Hepatocyte (in vitro differentiated cells): Measurements from ENCODE around the gene PATE4. TPM values are rescaled to one million over a fixed set of nuclear protein-coding genes. Genes with fewer than 3 reads are reported as not detected.
A peak's percentile ranks its signal among the peaks of the same experiment; 100 is the strongest.

Experiments
- DNase-seq: peaks from one replicate; pipeline ENCODE4 v3.0.0-alpha.2; 2016; ENCODE audit warnings: low spot score
- H2AFZ ChIP-seq: fragments of 200-600 bp; sonication (generic); 2 replicates; pipeline ENCODE4 v1.6.0; 2016; ENCODE audit warnings: antibody characterized with exemption, mild to moderate bottlenecking
- H3K27ac ChIP-seq: fragments of 200-600 bp; sonication (generic); 2 replicates; pipeline ENCODE4 v1.5.1; 2016; ENCODE audit warnings: mild to moderate bottlenecking
- H3K27me3 ChIP-seq: fragments of 200-600 bp; sonication (generic); 2 replicates; pipeline ENCODE4 v1.6.1; 2016
- H3K36me3 ChIP-seq: fragments of 200-600 bp; sonication (generic); replicated peaks from 2 replicates; pipeline ENCODE4 v1.5.1; 2016; ENCODE audit warnings: low read depth; ENCODE audit not compliant: insufficient read depth
- H3K4me1 ChIP-seq: fragments of 200-600 bp; sonication (generic); 2 replicates; pipeline ENCODE4 v1.5.1; 2016; ENCODE audit warnings: mild to moderate bottlenecking, moderate library complexity; ENCODE audit not compliant: insufficient read depth
- H3K4me2 ChIP-seq: fragments of 200-600 bp; sonication (generic); 2 replicates; pipeline ENCODE4 v1.6.0; 2016
- H3K4me3 ChIP-seq: fragments of 200-600 bp; sonication (generic); 2 replicates; pipeline ENCODE4 v1.5.1; 2016; ENCODE audit warnings: mild to moderate bottlenecking
- H3K79me2 ChIP-seq: fragments of 200-600 bp; sonication (generic); 2 replicates; pipeline ENCODE4 v1.6.0; 2017; ENCODE audit warnings: mild to moderate bottlenecking
- H3K9me2 ChIP-seq: fragments of 200-600 bp; sonication (generic); replicated peaks from 2 replicates; pipeline ENCODE4 v1.6.0; 2017; ENCODE audit warnings: mild to moderate bottlenecking; ENCODE audit not compliant: insufficient read depth
- H3K9me3 ChIP-seq: fragments of 200-600 bp; sonication (generic); 2 replicates; pipeline ENCODE4 v1.5.1; 2016; ENCODE audit warnings: low read depth, mild to moderate bottlenecking
- H4K20me1 ChIP-seq: fragments of 200-600 bp; sonication (generic); 2 replicates; pipeline ENCODE4 v1.6.0; 2016; ENCODE audit warnings: mild to moderate bottlenecking; ENCODE audit not compliant: insufficient read depth, poor library complexity, severe bottlenecking
- CTCF ChIP-seq: fragments of 200-600 bp; sonication (generic); IDR thresholded peaks from 2 replicates; pipeline ENCODE4 v1.5.1; 2016; ENCODE audit warnings: antibody characterized with exemption, mild to moderate bottlenecking; ENCODE audit not compliant: poor library complexity
- EZH2 ChIP-seq: fragments of 200-600 bp; sonication (generic); IDR thresholded peaks from 2 replicates; pipeline ENCODE4 v1.6.1; 2016; ENCODE audit warnings: antibody characterized with exemption, mild to moderate bottlenecking, borderline replicate concordance
- EZH2phosphoT487 ChIP-seq: fragments of 200-600 bp; sonication (generic); IDR thresholded peaks from one replicate; pipeline ENCODE4 v1.6.1; 2018; ENCODE audit warnings: antibody characterized with exemption, mild to moderate bottlenecking, low read depth, moderate library complexity; ENCODE audit not compliant: unreplicated experiment, severe bottlenecking
- WGBS: methylation state at CpG from one replicate; pipeline ENCODE4 v1.1.6; 2016; ENCODE audit warnings: low lambda C conversion rate; ENCODE audit errors: missing lambda C conversion rate; 5-methylcytosine and 5-hydroxymethylcytosine counted together
- polyA plus RNA-seq: library from polyadenylated mRNA; unstranded; fragments of >200 nt; fragmentation: Nextera tagmentation; extraction: Ambion mirVana; gene quantifications from 2 replicates; pipeline ENCODE4 v1.2.1, GENCODE V29; 2016
- total RNA-seq: library from RNA; depleted of rRNA; stranded (reverse); fragments of >200 nt; gene quantifications from 2 replicates; pipeline ENCODE4 v1.2.3, GENCODE V29; 2014

The PATE4 gene
- total and polyA plus RNA-seq, 2 experiments from 2014 or later = not detected

- DNase-seq = no peak
- 68% methylated on average over 20 of the region's 20 CpGs for WGBS
- Histone ChIP-seq H3K9me3 (no peaks in the 10 kb centered on the region), H3K27me3 (no peaks in the 10 kb centered on the region), H3K4me2 (peak overlapping the region; percentile 71), H3K27ac (peak overlapping the region; percentile 11), H3K79me2 (no peaks in the 10 kb centered on the region), H4K20me1 (no peaks in the 10 kb centered on the region), H3K4me1 (no peaks in the 10 kb centered on the region), H3K4me3 (no peak overlapping the region), H3K36me3 (no peaks in the 10 kb centered on the region), H3K9me2 (no peaks in the 10 kb centered on the region), H2AFZ (peak overlapping the region; percentile 41)
- TF ChIP-seq CTCF (no peak), EZH2 (no peak), EZH2phosphoT487 (no peak)
These were observed 40.9 kb downstream of the PATE4 start for GRCh38 chr11:125873881-125874555.

- no peaks in the 10 kb centered on the region for H3K9me3 ChIP-seq
- H2AFZ ChIP-seq = no peak overlapping the region
- H3K27me3 ChIP-seq = no peaks in the 10 kb centered on the region
- TF ChIP-seq CTCF (peak; percentile 77), EZH2 (no peak)
- H3K4me2 ChIP-seq = peak overlapping the region; percentile 71
- H3K9me2 ChIP-seq = no peaks in the 10 kb centered on the region
- H3K4me1 ChIP-seq = no peaks in the 10 kb centered on the region
- H3K4me3 ChIP-seq = no peak overlapping the region
- 12% methylated on average over 8 of the region's 8 CpGs for WGBS
- no peak overlapping the region for H3K27ac ChIP-seq
- H4K20me1 ChIP-seq = no peaks in the 10 kb centered on the region
- H3K36me3 ChIP-seq = no peaks in the 10 kb centered on the region
- peak; percentile 86 for DNase-seq
- H3K79me2 ChIP-seq = no peaks in the 10 kb centered on the region
These were observed 41.5 kb downstream of the PATE4 start for GRCh38 chr11:125874556-125875124.

- Histone ChIP-seq H3K9me2 (no peaks in the 10 kb centered on the region), H2AFZ (no peak overlapping the region), H3K27me3 (no peaks in the 10 kb centered on the region), H3K79me2 (no peaks in the 10 kb centered on the region), H3K4me3 (no peak overlapping the region), H3K4me2 (no peak overlapping the region), H3K4me1 (no peaks in the 10 kb centered on the region), H3K27ac (no peak overlapping the region), H4K20me1 (no peaks in the 10 kb centered on the region), H3K9me3 (no peaks in the 10 kb centered on the region), H3K36me3 (no peaks in the 10 kb centered on the region)
- TF ChIP-seq EZH2 (no peak), CTCF (no peak), EZH2phosphoT487 (no peak)
- no peak for DNase-seq
- 80% methylated on average over 1 of the region's 1 CpG for WGBS
These were observed 48.2 kb downstream of the PATE4 start for GRCh38 chr11:125881291-125881690.
